GM18907 (cell line): ENCODE results near the gene RASEF.
"Not testable (repeated sequence)": the region's sequence is repeated elsewhere in the genome, so short reads cannot be mapped to it uniquely, and the experiment has no call there.

Source experiments
- ATAC-seq: cut with Tn5 transposase; IDR thresholded peaks from one replicate; pipeline ENCODE4 v1.9.1; 2021; ENCODE audit warnings: mild to moderate bottlenecking, moderate library complexity; ENCODE audit not compliant: unreplicated experiment

The RASEF gene

DNA sequence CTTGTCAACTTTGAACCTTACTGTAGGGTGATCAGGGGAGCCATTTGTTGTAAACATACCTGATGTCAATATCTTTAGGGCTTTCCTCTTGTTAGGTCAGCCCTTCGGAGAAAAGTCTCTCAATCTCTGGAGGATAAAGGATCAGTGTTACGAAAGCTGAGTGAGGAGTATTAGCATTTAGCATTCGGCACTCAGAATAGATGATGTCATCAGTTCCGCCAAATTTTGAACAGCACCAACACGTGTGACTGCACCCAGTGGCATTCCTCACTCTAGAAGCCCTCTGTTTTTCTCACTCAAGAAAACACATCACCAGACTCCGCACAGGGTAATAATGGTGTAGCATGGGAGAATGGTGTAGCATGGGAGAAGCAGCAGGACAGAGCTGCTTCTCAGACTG is 87.8 kb downstream of the RASEF start:
- ATAC-seq = no peak

DNA sequence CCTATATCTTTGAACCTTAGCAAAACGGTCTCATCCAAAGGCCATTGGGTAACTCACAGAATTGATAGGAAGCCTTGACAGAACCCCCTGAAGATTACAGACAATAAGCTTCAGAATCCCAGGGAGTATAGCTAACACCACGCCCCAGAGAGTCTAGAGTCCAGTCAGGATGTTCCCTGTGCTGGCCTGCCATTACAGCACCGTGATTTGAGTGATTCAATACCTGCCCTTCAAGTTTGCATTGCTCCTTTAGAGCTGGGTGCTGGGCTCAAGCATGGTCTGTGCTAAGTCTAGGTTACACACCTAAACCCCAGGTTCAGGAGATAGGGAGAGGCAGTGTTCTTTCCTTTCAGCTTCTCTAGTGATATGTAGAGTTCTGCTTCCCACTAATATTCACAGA is 90.5 kb downstream of the RASEF start:
- no peak for ATAC-seq

DNA sequence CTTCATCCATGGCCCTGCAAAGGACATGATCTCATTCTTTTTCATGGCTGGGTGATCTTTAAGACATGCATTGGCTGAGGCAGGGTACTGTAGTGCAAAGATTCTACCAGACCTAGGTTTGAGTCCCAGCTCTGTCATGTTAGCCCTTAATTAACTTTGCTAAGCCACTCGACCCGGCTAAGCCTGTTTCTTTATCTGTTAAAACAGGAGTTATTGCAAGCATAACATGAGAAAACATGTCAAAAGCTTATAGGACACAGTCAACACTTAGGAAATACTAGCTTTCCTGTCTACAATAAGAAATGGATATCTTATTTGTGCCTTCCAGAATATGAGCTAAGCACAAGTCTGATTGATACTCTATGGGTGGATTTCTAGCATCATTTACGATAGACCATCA is 92.6 kb downstream of the RASEF start:
- no peak for ATAC-seq

- no peak for ATAC-seq
Observed at GRCh38 chr9:82969291-82969690, 93.7 kb downstream of the RASEF start.

GRCh38 chr9:82968816-82969215 is 94.1 kb downstream of the RASEF start:
- no peak for ATAC-seq

GRCh38 chr9:82968388-82968787 is 94.6 kb downstream of the RASEF start:
- no peak for ATAC-seq

GRCh38 chr9:82961504-82962125 is 101.3 kb downstream of the RASEF start:
- ATAC-seq = peak; percentile 96

- ATAC-seq = no peak
Observed at GRCh38 chr9:82957529-82958379, 105.2 kb downstream of the RASEF start.

DNA sequence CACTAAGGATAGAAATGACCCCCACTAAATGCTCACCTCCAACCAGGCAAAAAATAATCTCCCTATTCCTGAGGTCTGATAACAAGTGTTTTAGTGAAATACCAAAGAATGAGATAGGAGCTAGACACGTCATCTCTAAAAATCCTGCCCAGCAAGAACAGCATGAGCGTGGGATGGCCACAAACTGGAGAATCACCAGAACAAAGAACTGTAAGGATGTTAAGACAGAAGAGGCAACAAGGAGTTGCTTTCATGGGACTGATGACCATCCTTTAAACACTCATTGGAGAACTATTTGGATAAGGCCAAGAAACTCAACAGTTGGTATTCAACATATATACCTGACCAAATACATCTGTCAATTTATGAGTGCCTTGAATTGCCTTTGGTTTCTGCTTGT is 113.7 kb downstream of the RASEF start:
- ATAC-seq = no peak

DNA sequence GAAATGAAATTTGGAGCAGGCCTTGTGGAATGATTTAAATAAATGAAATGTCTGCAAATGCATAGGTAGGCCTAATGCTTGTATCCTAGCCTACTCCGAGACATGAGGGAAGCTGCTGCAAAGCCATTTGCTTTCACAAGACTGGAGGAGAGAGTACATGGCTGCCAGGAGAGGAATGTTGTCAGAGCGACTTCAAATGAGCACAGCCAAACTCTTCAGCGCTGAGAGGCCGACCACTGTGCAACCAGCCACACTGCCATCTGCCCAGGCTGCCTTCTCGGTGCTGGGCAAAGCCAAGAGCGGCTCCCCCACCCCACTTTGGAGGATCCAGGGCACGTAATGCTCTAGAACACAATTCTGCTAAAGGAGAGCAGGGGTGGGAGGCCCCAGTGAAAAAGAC is 122.6 kb downstream of the RASEF start:
- ATAC-seq = no peak

DNA sequence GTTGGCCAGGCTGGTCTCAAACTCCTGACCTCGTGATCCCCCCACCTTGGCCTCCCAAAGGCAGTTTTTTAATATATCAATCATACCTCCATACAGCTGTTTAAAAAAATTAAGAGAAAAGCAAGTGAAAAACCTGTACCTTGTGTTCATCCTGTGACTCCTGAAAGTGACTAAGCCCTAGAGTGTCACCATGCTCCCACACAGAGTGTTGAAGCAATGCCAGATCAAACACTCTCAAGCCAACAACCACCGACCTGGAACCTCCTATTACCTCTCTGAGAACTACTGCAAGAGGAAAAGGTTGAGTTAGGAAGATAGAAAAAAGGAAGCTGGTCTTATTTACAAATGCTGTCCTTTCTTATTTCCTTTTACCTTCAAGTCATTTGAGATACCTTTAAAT is 123.5 kb downstream of the RASEF start:
- no peak for ATAC-seq

- ATAC-seq = no peak
Observed at GRCh38 chr9:82938426-82939218, 124.3 kb downstream of the RASEF start.

DNA sequence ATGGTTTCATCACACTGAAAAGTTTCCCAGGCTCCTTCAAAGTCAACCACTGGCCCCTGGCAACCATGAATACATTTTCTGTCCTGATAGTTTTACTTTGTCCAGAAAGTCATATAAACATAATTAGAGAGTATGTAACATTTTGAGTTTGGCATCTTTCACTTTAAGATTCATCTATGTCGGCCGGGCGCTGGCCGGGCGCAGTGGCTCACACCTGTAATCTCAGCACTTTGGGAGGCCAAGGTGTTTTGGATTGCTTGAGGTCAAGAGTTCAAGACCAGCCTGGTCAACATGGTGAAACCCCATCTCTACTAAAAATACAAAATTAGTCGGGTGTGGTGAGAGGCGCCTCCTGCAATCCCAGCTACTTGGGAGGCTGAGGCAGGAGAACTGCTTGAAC is 126.4 kb downstream of the RASEF start:
- not testable (repeated sequence) for ATAC-seq

DNA sequence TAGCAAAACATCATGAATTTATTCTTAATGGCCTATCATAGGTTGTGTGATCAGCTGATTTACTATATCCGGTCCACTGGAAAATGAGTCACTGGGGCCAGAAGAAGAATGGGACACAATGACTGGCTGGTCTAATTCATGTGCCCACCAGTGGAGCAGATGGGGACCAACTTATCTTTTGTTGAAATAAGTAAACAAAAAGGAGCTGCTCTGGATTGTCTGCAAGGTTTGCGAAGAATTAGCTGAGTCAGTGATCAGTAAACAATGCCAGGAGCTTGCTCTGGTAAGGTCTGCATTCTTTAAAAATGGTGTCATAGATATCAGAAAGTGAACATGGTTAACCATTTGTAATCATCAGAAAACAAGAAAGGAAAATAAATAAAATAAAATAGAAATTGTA is 128.0 kb downstream of the RASEF start:
- no peak for ATAC-seq

DNA sequence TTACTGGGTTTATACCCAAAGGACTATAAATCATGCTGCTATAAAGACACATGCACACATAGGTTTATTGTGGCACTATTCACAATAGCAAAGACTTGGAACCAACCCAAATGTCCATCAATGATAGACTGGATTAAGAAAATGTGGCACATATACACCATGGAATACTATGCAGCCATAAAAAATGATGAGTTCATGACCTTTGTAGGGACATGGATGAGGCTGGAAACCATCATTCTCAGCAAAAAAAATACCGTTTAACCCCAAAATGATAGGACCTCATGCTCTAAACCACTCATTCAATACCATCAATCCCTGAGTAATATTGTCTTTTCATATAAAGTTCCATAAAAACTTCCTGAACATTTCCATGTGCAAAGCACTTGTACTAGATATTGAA is 128.9 kb downstream of the RASEF start:
- not testable (repeated sequence) for ATAC-seq

DNA sequence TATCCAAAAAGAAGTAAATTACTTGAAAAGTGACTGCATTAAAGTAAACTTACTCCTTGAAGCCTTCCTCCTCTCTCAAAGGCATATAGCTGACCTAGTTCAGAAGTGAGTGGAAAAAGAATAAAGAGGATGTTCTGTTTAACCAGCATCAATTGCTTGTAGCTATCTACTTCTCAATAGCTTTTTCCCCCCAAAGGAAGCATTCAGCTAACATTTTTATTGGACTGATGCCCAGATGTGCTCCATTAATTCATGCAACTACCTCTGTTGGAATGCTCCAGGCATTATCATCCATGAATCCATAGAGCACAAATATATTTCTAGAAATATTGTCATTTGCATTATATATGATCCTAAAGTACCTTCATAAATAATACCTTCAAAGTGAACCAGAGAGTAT is 132.8 kb downstream of the RASEF start:
- ATAC-seq = no peak
